AG20443 (cell line): Measurements from ENCODE around the gene CAD.

Source experiments
- DNase-seq: peaks from one replicate; pipeline ENCODE4 v3.0.0; 2012; ENCODE audit warnings: low spot score, mixed read lengths

The CAD gene

DNA sequence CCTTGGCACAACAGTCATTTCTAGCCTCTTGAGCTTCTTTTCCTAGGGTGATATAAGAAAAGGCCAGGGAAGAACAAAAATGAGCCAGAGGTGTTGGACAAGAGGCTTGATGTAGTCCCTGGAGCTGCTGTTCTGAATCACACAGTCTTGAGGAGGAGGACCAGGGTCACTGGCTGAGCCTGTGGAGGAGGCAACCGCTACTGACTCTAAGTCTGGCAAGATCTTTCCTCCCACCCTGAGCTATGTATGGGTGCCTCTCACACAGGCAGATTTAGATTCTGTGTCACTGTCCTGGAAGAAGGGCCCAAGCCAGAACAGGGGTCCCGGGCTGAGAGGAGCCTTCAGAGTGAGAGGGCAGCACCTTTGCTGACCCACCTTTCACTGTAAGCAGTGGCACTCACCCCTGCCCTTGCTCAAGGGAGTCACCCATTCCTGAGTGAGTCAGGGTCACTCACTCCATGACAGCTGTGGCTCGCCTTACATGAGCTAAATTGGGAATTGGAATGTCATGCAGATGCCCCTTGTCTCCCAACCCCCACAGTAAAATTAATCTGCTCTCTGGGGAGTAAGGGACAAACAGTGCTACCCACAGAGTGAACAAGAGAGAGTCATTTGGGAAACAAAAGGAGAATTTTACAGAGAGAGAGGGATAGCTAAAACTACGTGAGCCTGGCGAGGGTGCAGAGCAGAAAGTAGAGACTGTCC is 64.8 kb downstream of the CAD start, which contains the start of gene TRIM54:
TSS of gene TRIM54 (plus strand) at position 575 of the 705 bp plus-strand sequence. CDS start 303 bp downstream, outside the sequence.
- DNase-seq = no peak

DNA sequence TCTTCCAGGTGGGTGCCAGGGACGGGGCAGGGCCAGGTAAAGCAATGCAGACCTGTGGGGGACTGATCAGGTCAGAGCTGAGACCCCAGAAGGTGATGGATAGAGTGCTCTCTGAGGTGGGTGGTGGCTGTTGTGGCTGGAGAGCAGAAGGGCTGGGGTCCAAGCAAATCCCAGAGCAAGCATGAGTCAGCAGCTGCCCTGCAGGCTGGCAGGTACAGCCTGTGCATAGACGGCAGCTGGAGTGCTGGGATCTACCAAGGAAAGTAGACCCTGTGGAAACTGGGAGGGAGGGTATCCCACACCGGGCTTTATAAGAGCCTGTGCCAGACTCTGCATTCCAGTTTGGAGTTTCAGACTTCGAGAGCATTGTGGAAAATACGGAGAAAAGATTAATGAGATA is 65.7 kb downstream of the CAD start:
- DNase-seq = no peak

DNA sequence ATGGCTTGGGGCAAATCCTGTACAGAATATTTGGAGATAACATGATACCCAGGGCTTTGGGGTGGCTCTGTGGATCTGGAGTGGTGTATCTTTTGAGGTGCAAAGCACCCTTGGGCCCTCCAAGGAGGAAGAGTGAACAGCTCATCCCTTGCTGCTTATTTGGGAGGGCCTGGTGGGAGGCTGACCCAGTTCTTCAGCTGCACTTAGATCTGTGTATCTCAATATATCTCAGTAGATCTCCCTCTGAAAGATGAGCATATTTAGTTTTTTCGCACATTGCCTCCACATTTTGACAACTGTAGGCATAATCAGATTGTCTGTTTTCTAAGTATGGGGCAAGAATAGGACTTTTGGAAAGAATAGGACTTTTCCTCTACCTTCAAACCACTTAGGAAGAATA is 67.8 kb downstream of the CAD start:
- DNase-seq = no peak

DNA sequence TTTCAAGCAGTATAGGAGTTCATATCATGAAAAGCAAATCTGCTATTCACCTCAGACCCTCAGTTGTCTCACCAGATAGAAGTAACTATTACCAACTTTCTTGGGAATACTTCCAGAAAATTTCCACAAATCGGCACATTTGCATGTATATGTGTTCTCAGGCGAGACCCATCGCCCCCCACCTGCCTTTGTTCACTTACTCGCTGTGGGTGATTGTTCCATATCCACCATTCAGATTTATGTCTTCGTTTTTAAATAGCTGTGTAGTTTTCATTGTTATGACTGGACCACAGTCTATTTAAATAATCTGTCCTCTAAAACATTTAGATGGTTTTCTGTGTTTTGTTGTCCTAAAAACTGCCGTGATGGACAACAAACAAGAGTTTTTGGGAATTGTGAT is 68.3 kb downstream of the CAD start:
- no peak for DNase-seq

DNA sequence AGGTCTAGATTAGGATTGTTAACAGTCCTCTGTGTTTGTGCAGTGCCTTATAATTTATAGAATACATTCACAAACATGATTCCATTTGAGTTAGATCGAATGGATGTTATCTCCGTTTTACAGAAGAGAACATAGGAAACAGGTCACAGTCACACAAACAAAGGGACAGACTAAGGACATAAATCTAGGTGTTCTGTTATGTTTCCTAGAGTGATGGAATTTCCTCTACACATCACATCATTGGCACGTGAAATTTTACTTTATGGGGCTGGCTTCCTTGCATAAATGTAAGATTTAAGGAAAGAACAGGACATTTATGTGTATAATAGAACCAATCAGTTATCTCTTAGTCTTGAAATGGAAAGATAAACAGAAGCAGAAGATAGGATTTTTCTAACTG is 71.4 kb downstream of the CAD start:
- DNase-seq = no peak

DNA sequence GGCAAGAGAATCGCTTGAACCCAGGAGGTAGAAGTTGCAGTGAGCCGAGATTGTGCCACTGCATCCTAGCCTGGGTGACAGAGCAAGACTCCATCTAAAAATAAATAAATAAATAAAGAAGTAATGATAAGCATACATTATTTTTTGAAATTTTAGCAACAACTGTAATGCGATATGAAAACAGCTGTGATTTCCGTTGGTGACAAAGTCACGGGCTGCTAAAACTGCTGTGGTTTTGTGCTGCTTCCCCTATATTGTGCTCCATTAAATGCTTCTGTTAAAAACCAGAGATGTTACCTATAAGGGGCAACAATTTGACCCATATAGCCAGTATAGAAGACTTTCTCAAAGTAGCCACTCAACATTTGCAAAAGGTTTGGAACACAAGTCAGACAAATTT is 73.4 kb downstream of the CAD start:
- DNase-seq = no peak

DNA sequence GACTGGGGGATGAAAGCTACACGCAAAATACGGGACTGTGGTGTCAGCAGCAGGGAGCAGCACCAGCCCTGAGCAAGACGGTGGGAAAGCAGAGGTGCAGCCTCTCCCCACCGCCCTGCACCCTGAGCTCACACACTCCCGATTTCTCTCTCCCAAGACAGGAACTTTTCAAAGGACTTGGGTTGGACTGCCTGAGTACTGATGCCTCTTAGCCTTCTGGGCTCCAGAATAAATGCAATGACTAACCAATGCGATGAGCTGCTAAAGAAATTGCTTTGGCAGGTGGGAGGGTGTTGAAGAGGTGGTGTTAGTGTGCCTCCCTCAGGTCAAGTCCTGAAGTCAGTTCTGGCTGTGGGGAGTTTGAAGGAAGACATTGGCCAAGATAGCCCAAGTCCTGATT is 74.7 kb downstream of the CAD start:
- no peak for DNase-seq
